MCF 10A (cell line): Measurements from ENCODE around the gene ITIH4. TPM values are rescaled to one million over a fixed set of nuclear protein-coding genes. Genes with fewer than 3 reads are reported as not detected.

ENCODE experiments used
- BruUV-seq: library from RNA; stranded (reverse); fragments of 400-500 nt; replicated peaks from 2 replicates; lab custom pipeline; 2021; lab: Mats Ljungman, UMichigan
- CTCF ChIA-PET: fragments of 300-600 bp; sonication (Branson Sonifier 250); formaldehyde crosslinking; extraction: SDS; loops from one replicate; lab custom pipeline; 2021; ENCODE audit warnings: antibody characterized with exemption, inconsistent platforms; lab: Yijun Ruan, JAX
- POLR2A ChIA-PET: fragments of 300-600, 350-650 bp; sonication (Branson Sonifier 250); formaldehyde crosslinking; extraction: SDS; loops from one replicate; lab custom pipeline; 2020; ENCODE audit warnings: antibody characterized with exemption, inconsistent platforms; lab: Yijun Ruan, JAX
- DNase-seq: peaks from one replicate; pipeline ENCODE4 v3.0.0-alpha.2; 2018; ENCODE audit not compliant: unreplicated experiment
- H3K27ac Mint-ChIP-seq: one replicate; pipeline ENCODE4 v1.8.0; 2022; ENCODE audit warnings: mild to moderate bottlenecking, low read depth, mixed read lengths; ENCODE audit not compliant: unreplicated experiment
- H3K27me3 Mint-ChIP-seq: one replicate; pipeline ENCODE4 v1.8.0; 2022; ENCODE audit warnings: mixed read lengths; ENCODE audit not compliant: insufficient read depth, unreplicated experiment
- H3K36me3 Mint-ChIP-seq: one replicate; pipeline ENCODE4 v1.8.0; 2022; ENCODE audit warnings: mild to moderate bottlenecking, moderate library complexity, mixed read lengths; ENCODE audit not compliant: insufficient read depth, unreplicated experiment
- H3K4me1 Mint-ChIP-seq: one replicate; pipeline ENCODE4 v1.8.0; 2022; ENCODE audit warnings: mixed read lengths; ENCODE audit not compliant: insufficient read depth, unreplicated experiment
- H3K4me3 Mint-ChIP-seq: one replicate; pipeline ENCODE4 v1.8.0; 2022; ENCODE audit warnings: mild to moderate bottlenecking, moderate library complexity, mixed read lengths; ENCODE audit not compliant: unreplicated experiment
- H3K9me3 Mint-ChIP-seq: one replicate; pipeline ENCODE4 v1.8.0; 2022; ENCODE audit warnings: mixed read lengths; ENCODE audit not compliant: unreplicated experiment
- CTCF ChIP-seq: fragments of 200-600 bp; IDR thresholded peaks from one replicate; pipeline ENCODE4 v1.8.0; 2022; ENCODE audit warnings: antibody characterized with exemption, mild to moderate bottlenecking; ENCODE audit not compliant: unreplicated experiment
- intact Hi-C: fragments of 100-400 bp; cut with micrococcal nuclease; formaldehyde crosslinking; loops from 2 replicates; pipeline ENCODE4 v1.14.1; 2022
- total RNA-seq: library from RNA; stranded (reverse); gene quantifications from 2 replicates; pipeline ENCODE4 v1.2.3, GENCODE V29; 2022

The ITIH4 gene
- total RNA-seq, 1 experiment from 2014 or later: 0.58 TPM

DNA sequence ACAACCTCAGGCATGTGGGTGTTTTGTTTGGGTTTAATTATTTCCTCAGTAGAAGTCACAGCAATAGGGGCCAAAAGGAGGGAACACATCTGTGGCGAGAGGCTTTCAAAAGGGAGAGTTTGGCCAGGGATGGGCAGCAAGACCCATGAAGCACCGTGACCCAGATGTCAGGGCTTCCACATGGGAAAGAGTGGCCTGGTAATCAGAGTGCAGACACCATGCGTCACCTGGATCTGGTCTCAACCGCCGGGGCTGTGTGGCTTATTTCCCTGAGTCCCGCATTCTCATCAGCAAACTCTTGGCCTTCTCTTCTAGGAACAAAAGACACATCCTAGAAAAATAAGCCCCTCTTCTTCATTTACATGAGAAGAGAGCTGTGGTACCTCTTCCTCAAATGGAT, 16.8 kb upstream of the ITIH4 start:
- no peaks in the 10 kb centered on the region for H3K4me1 Mint-ChIP-seq
- POLR2A ChIA-PET: no interaction called here
- intact Hi-C loops: no loop called here
- no peak for TF ChIP-seq CTCF
- peaks cover 7% of the 10 kb centered on the region for H3K36me3 Mint-ChIP-seq
- CTCF ChIA-PET: interaction anchor here (0.7 to 0.8 kb wide), 2 partner anchors 32 to 139 kb away, joined by 3 read pairs; no protein-coding TSS in a partner anchor
- H3K27me3 Mint-ChIP-seq: no peaks in the 10 kb centered on the region
- DNase-seq: no peak
- H3K4me3 Mint-ChIP-seq: no peak overlapping the region
- H3K27ac Mint-ChIP-seq: no peak overlapping the region
- no peaks in the 10 kb centered on the region for H3K9me3 Mint-ChIP-seq
- BruUV-seq: no TSS peak

- no peak for DNase-seq
- CTCF ChIA-PET: interaction anchor here (1.1 to 1.2 kb wide), 3 partner anchors 26 to 225 kb away, joined by 3 to 4 read pairs (median 3); no protein-coding TSS in a partner anchor
- Mint-ChIP-seq H3K36me3 (peaks cover 7% of the 10 kb centered on the region), H3K4me1 (no peaks in the 10 kb centered on the region), H3K27ac (no peak overlapping the region), H3K27me3 (no peaks in the 10 kb centered on the region), H3K9me3 (no peaks in the 10 kb centered on the region), H3K4me3 (no peak overlapping the region)
- no TSS peak for BruUV-seq
- POLR2A ChIA-PET: no interaction called here
- intact Hi-C loops: no loop called here
- no peak for TF ChIP-seq CTCF
Measured at GRCh38 chr3:52846432-52846965, 16.0 kb upstream of the ITIH4 start.

DNA sequence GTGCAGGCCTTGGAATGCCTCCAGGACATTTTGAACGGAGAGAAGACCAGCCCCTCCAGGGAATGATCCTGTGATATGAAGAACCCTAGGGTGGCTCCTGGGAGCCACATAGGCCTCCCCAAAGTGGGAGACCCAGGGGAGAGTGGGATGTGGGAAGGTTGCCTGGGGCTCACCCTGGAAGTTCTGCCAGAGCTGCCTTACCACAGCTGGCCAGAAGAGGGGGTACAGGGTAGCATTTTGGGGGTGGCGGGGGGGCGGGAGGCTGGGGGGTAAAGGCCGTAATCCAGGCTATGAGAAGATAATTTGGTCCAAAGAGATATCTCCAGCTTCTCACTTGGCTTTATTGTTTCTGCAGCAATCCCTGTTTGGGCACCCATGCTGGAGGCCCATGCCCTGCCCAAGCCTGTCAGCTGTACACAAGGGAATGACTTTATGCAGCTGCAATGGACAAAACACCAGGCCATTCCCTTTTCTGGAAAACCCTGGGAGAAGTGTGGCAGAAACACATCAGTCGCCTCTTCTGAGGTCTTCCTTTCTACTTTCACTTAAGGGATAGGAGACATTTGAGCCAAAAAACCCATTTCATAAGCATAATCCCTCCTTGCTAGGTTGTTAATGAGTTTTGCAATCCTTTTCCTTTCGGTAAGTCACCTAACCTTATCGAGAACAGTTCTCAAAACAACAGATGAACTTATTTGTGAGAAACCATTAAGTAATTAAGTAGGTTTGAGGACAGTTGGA, 15.4 kb upstream of the ITIH4 start:
- TF ChIP-seq CTCF: peak; percentile 62
- ChIA-PET POLR2A (no interaction called here), CTCF (interaction anchor here (0.6 to 1.2 kb wide), 7 partner anchors 25 to 764 kb away, joined by 3 to 4 read pairs (median 3); no protein-coding TSS in a partner anchor)
- no TSS peak for BruUV-seq
- no peaks in the 10 kb centered on the region for H3K9me3 Mint-ChIP-seq
- intact Hi-C loops: no loop called here
- H3K4me1 Mint-ChIP-seq: no peaks in the 10 kb centered on the region
- H3K27me3 Mint-ChIP-seq: no peaks in the 10 kb centered on the region
- H3K4me3 Mint-ChIP-seq: no peak overlapping the region
- H3K36me3 Mint-ChIP-seq: peaks cover 4% of the 10 kb centered on the region
- H3K27ac Mint-ChIP-seq: no peak overlapping the region
- DNase-seq: peak; percentile 10

DNA sequence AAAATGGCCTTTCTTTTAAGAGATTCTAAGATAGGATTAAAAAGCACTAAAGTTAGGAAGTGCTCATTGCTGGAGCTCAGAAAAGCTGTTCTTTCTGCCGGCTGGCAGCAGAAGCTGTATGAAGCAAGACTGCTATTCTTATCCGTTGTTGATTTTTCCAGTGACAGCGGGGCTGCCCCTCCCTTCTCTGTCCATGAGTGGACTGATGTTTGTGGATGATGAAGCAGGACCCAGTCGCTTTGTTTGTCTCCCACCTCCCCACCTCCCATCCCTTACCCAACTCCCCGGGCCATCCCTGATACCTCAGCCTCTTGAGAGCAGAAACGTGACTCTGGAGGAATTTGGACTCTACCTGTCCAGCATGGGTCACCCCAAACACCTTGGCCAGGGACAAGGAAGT, 14.7 kb upstream of the ITIH4 start:
- intact Hi-C loops: no loop called here
- TF ChIP-seq CTCF: no peak
- Mint-ChIP-seq H3K27ac (no peak overlapping the region), H3K9me3 (no peaks in the 10 kb centered on the region), H3K4me3 (no peak overlapping the region), H3K4me1 (no peaks in the 10 kb centered on the region), H3K36me3 (no peaks in the 10 kb centered on the region), H3K27me3 (no peaks in the 10 kb centered on the region)
- ChIA-PET CTCF (interaction anchor here (0.6 to 1.3 kb wide), 5 partner anchors 8 to 470 kb away, joined by 3 to 4 read pairs (median 3); no protein-coding TSS in a partner anchor), POLR2A (no interaction called here)
- no TSS peak for BruUV-seq
- no peak for DNase-seq
